Bronchial epithelial cell (primary cell): Measurements from ENCODE around the gene TSR3. TPM values are rescaled to one million over a fixed set of nuclear protein-coding genes. Genes with fewer than 3 reads are reported as not detected.

Source experiments
- DNase-seq: peaks from one replicate; pipeline ENCODE4 v3.0.0-alpha.2; 2010; ENCODE audit warnings: low read depth
- FAIRE-seq: peaks from 2 replicates; lab custom pipeline; 2011; peaks lifted over from hg19 to GRCh38; lab: Jason Lieb, UNC
- H3K27me3 ChIP-seq: 2 replicates; pipeline ENCODE4 v1.5.1; 2011; ENCODE audit warnings: low read length; ENCODE audit not compliant: control insufficient read depth, insufficient read depth
- H3K36me3 ChIP-seq: 2 replicates; pipeline ENCODE4 v1.5.1; 2011; ENCODE audit warnings: low read length; ENCODE audit not compliant: control insufficient read depth, insufficient read depth
- H3K4me3 ChIP-seq: 2 replicates; pipeline ENCODE4 v1.5.1; 2011; ENCODE audit warnings: mild to moderate bottlenecking, low read depth, low read length, control low read depth
- CTCF ChIP-seq: IDR thresholded peaks from 2 replicates; pipeline ENCODE4 v1.5.1; 2011; ENCODE audit warnings: mild to moderate bottlenecking, moderate library complexity, low read length, control low read depth, inconsistent platforms; ENCODE audit not compliant: insufficient read depth, severe bottlenecking
- total RNA-seq: library from RNA; depleted of rRNA; stranded (reverse); fragments of >200 nt; gene quantifications from 2 replicates; pipeline ENCODE4 v1.2.1, GENCODE V29; 2014

Gene TSR3
- total RNA-seq, 1 donor from 2014 or later, result 117 TPM

DNA sequence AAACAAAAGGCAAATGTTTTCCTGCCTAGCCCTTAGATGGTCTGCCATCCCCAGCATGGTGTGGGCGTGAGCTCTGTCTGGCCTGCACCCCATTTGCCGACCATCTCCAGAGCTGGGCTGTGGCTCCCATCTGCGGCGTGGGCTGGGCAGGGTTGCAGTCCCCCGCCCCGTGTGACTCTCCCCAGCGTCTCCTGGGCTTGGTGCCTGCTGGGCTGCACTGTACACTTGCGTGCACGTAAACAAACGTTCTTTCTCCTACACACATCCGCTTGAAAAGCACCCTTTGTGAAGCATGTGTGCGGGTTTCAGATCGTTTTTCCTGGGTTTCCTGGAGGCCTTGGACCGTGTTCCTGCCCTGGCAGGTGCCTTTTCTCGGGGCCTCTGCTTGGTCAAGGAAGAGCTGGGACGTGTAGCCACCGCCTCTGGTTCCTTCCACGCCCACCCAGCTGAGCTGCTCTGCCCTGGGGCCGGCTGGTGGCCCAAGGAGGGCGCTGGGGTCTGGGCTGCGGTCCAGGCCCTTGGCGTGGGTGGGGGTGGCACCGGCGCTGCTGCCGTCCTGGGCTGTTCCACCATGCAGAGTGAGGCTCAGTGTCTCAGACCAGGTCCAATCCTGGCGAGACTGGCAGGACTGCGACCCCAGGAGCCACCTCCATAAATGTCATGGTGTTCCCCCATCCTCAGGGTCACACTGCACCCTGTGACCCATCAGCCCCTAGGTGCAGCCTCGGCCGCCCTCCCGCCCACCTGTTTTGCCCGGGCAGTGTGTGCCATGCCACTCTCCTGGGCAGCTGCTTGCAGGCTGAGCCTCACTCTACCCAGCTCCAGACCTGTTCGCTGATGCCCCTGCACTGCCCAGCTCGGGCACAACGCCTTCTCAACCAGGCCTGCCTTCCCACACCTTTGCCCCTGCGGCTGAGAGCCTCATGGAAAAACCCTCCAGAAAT lies 28.1 kb downstream of the TSR3 start:
- FAIRE-seq, result no peak
- peaks cover 31% of the 10 kb centered on the region for H3K36me3 ChIP-seq

DNA sequence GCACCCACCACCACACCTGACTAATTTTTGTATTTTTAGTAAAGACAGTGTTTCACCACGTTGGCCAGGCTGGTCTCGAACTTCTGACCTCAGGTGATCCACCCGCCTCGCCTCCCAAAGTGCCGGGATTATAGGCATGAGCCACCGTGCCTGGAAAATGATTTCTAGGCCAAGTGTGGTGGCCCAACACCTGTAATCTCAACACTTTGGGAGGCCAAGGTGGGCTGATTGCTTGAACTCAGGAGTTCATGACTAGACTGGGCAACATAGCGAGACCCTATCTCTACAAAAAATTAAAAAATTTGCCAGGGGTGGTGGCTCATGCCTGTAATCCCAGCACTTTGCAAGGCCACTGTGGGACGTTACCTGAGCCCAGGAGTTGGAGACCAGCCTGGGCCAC lies 29.3 kb downstream of the TSR3 start:
- Histone ChIP-seq H3K4me3 (no peak overlapping the region), H3K27me3 (no peaks in the 10 kb centered on the region), H3K36me3 (peaks cover 37% of the 10 kb centered on the region)
- FAIRE-seq (no peak), DNase-seq (no peak)
- no peak for TF ChIP-seq CTCF

More for the DNA sequence above, 28.1 kb downstream of the TSR3 start:
- Histone ChIP-seq H3K4me3 (no peak overlapping the region), H3K27me3 (no peaks in the 10 kb centered on the region)
- no peak for TF ChIP-seq CTCF
- no peak for DNase-seq

- FAIRE-seq (no peak), DNase-seq (no peak)
- no peak overlapping the region for H3K4me3 ChIP-seq
Measured at GRCh38 chr16:1320658-1321240, 30.9 kb downstream of the TSR3 start.

DNA sequence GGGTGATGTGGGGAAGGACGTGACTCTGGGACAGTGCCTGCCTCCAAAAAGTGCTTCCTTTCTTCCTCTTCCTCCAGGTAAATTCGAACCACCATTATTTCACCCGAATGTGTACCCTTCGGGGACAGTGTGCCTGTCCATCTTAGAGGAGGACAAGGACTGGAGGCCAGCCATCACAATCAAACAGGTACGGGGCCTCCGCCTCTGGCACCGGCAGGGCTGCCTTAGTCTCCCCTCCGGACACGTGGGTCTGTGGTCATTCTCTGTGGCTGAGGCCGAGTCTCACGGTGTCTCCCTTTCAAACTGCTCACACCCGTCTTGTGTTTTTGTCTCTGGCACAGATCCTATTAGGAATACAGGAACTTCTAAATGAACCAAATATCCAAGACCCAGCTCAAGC lies 31.6 kb downstream of the TSR3 start:
- H3K4me3 ChIP-seq, result no peak overlapping the region
- DNase-seq (no peak), FAIRE-seq (no peak)
- H3K27me3 ChIP-seq, result no peaks in the 10 kb centered on the region
- peaks cover 44% of the 10 kb centered on the region for H3K36me3 ChIP-seq
- no peak for TF ChIP-seq CTCF

More at GRCh38 chr16:1320658-1321240, 30.9 kb downstream of the TSR3 start:
- TF ChIP-seq CTCF, result no peak
- Histone ChIP-seq H3K36me3 (peaks cover 43% of the 10 kb centered on the region), H3K27me3 (no peaks in the 10 kb centered on the region)

DNA sequence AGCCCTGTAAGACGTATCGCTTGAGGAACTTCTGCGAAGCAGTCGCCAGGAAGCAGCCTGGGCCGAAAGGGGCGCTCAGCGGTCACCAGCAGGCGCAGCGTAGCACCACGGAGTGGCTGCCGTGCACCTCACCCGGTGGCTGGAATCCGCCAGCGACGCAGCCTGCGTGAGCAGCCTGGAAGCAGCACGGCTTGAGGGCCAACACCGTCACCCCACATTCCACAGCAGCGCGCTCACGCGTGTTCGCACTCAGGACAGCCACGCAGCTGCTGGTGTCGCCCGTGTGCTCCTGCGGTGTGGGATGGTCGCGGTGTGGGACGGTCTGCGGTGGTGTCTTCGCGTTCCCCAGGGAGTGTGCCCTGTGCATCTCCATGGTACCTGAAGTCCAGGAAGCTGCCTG lies 32.6 kb downstream of the TSR3 start:
- TF ChIP-seq CTCF, result no peak
- H3K27me3 ChIP-seq, result no peaks in the 10 kb centered on the region
- DNase-seq (no peak), FAIRE-seq (no peak)
- peaks cover 52% of the 10 kb centered on the region for H3K36me3 ChIP-seq
- H3K4me3 ChIP-seq, result no peak overlapping the region
